Adipocyte (in vitro differentiated cells): ENCODE results near the gene RGPD5.
"Not testable (repeated sequence)": the region's sequence is repeated elsewhere in the genome, so short reads cannot be mapped to it uniquely, and the experiment has no call there.

Experiments used
- DNase-seq: peaks from one replicate; pipeline ENCODE4 v3.0.0-alpha.2; 2015; ENCODE audit warnings: low read depth
- H3K27me3 ChIP-seq: replicated peaks from 2 replicates; pipeline ENCODE4 v1.7.0; 2013; ENCODE audit warnings: mild to moderate bottlenecking, low read length, moderate library complexity; ENCODE audit not compliant: control insufficient read depth, insufficient read depth
- H3K36me3 ChIP-seq: 2 replicates; pipeline ENCODE4 v1.7.0; 2013; ENCODE audit warnings: low read length, mild to moderate bottlenecking, moderate library complexity; ENCODE audit not compliant: control insufficient read depth, insufficient read depth, severe bottlenecking
- H3K4me1 ChIP-seq: 2 replicates; pipeline ENCODE4 v1.7.0; 2013; ENCODE audit warnings: mild to moderate bottlenecking, low read length, moderate library complexity; ENCODE audit not compliant: control insufficient read depth, insufficient read depth
- H3K4me3 ChIP-seq: 2 replicates; pipeline ENCODE4 v1.7.0; 2013; ENCODE audit warnings: mild to moderate bottlenecking, low read length, moderate library complexity
- H3K9ac ChIP-seq: 2 replicates; pipeline ENCODE4 v1.7.0; 2013; ENCODE audit warnings: mild to moderate bottlenecking, low read length, moderate library complexity
- H3K9me3 ChIP-seq: 2 replicates; pipeline ENCODE4 v1.7.0; 2013; ENCODE audit warnings: mild to moderate bottlenecking, low read length, moderate library complexity; ENCODE audit not compliant: control insufficient read depth

RGPD5 gene

DNA sequence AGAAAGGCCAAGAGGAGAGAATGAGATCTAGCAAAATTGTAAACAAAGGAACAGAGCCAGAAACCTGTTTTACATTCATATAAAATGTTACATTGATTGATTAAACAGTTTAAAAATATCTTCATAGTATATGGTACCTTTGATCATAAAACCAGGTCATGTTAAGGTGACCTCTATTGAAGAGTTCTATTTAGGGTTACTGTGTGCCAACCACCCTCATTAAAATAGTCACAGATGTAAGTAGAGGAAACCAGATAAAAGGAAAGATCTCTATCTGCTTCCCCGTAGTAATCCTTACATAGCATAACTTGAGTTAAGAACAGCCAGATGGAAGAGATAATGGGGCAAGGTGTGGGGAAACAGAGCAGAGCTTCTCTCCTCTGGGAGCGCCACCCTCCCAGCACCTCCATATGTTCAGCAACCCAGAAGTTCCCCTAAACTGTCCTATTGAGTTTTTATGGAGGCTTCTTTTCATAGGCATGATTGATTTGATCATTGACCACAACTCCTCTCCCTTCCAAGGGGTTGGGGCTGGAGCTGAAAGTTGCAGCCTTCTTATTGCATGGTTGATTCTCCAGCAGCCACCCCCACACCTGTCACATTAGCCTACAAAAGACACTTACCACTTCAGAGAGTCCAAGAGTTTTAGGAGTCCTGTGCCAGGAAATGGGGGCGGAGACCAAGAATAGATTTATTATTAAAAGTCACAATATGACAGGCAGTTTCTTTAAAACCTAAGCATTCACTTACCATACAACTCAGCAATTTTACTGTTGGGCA lies 101.2 kb downstream of the RGPD5 start:
- DNase-seq, H3K36me3 ChIP-seq, H3K9me3 ChIP-seq, H3K27me3 ChIP-seq, H3K4me1 ChIP-seq, H3K4me3 ChIP-seq, H3K9ac ChIP-seq: not testable (repeated sequence)

DNA sequence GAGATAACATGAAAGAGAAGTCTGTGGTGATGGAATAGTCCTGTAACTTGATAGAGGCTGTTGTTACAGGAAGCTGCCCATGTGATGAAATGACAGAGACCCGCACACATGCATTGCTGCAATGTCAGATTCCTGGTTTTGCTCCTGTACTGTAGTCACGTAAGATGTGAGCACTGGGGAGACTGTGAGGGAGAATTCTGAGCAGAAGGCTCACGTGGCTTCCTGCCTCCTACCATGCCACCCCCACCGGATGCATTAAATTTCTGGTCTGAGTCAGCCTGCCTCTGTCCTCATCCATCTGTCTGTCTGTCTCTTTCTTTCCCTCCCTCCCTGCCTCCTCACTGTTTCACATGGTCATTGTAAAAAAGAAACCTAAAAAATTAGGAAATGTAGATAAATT lies 102.1 kb downstream of the RGPD5 start:
- not testable (repeated sequence) for H3K4me1 ChIP-seq, H3K27me3 ChIP-seq, H3K9me3 ChIP-seq, H3K36me3 ChIP-seq, H3K9ac ChIP-seq, DNase-seq, H3K4me3 ChIP-seq

DNA sequence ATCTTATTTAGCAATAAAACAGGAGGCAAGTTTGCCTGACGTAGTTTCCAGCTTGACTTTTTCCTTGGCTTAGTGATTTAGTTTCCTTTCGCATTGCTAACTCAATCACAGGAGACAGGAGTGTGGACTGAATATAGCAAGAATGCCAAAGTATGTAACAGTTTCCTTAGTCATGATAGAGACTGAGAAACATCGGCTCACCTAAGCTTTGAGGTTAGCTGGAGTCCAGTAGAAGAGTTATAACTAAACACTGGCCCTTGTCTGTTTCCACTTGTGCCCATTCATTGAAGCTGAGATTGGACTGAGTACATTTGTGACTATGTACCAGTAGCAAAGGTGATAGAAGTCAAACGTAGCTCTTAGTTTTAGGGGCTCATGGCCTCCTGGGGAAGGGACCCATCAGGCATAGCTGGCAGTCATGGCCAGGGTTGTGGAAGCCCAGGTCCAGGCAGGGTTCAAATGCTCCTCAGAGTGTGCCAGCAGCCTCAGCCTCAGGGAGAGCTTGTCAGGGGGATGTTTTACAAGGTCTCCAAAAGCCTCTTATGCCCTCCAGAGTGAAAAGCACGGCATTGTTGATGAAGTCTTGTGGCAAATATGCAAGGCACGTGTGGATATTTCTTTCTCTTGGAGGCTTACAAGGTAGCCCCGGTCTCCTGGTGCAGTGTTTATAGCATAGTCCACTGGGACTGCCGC lies 103.8 kb downstream of the RGPD5 start:
- H3K36me3 ChIP-seq, H3K4me3 ChIP-seq, H3K27me3 ChIP-seq, H3K9me3 ChIP-seq, H3K9ac ChIP-seq, DNase-seq, H3K4me1 ChIP-seq: not testable (repeated sequence)

DNA sequence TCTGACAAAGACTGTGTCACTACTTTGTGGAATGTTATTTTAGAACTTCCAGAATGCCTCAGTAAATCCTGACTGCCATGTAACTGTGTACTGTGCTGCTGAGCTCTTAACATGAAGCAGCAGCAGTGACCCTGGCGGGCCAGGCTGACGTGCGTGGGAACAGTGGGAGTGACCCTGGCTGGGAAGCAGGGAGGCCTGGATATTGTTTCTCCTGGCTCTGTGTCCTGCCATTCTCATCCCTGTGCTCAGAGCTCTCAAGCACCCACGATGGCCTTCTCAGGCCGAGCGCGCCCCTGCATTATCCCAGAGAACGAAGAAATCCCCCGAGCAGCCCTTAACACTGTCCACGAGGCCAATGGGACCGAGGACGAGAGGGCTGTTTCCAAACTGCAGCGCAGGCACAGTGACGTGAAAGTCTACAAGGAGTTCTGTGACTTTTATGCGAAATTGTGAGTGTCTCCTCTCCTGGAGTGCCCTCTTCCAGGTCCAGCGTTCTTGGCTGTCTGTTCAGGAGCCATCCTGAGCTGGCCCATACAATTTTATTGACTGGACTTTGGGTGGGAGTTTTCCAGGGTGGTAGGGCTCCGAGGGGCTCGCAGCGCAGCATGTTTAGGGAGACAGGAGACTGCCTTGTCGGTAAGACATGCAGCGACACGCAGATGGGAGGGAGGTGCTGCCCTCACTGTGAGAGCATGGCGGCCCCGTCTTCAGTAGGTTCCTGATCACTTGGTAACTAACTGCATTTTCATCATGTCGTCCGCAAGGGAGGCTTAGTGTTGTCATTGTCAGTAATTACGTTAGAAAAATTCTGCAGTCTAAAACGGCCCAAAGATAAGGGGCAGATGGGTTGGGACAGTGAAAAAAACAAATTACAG lies 104.6 kb downstream of the RGPD5 start, which contains the start of gene LIMS3:
Gene LIMS3 (plus strand): TSS at position 227 of the 875 bp plus-strand sequence. CDS start 41 bp downstream, at position 268.
- H3K4me1 ChIP-seq, H3K4me3 ChIP-seq, H3K27me3 ChIP-seq, H3K9ac ChIP-seq, H3K36me3 ChIP-seq, H3K9me3 ChIP-seq, DNase-seq: not testable (repeated sequence)

DNA sequence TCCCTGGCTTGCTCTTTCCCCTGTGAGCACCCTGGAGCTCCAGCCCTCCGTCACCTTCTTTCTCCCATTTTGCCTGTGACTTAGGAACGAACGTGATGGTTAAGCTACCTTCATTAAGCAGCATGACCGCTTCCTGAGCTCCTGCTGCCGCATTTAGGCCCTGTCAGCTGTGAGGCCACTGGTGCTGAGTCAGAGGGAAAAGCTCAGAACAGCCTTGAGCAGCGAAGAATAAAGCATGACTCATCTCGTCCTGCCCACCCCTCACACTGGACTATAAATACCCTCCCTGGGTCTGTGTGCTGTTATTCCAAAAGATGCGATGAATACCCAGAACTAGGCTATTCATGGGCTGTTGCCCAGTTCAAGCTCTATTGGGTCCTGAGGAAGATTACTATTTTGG lies 111.7 kb downstream of the RGPD5 start:
- H3K4me3 ChIP-seq, DNase-seq, H3K27me3 ChIP-seq, H3K4me1 ChIP-seq, H3K36me3 ChIP-seq, H3K9ac ChIP-seq, H3K9me3 ChIP-seq: not testable (repeated sequence)
